Psoas muscle (tissue), 8 donors: ENCODE results near the gene OR1B1. TPM values are rescaled to one million over a fixed set of nuclear protein-coding genes. Genes with fewer than 3 reads are reported as not detected.

Experiments used
- ATAC-seq, 4 donors: fragments of 200-7000 bp; cut with Tn5 transposase; one replicate each; pipeline ENCODE4 v1.9.1; 2020; ENCODE audit warnings: moderate library complexity in 3 of 4, mild to moderate bottlenecking in 2 of 4
- DNase-seq, 2 donors: peaks; one replicate each; pipeline ENCODE4 v3.0.0-alpha.2; 2020
- H3K27ac ChIP-seq: fragments of 200-600 bp; one replicate; pipeline ENCODE4 v1.8.0; 2022
- H3K27me3 ChIP-seq, 3 donors: fragments of 200-600 bp in 1 of 3; one replicate each; pipeline versions ENCODE4 v1.6.1 to v1.8.0; 2013 to 2022; ENCODE audit warnings: low read length in 2 of 3, mild to moderate bottlenecking in 2 of 3, moderate library complexity in 1 of 3; ENCODE audit not compliant: insufficient read depth in 3 of 3
- H3K36me3 ChIP-seq, 2 donors: fragments of 200-600 bp in 1 of 2; one replicate each; pipeline versions ENCODE4 v1.6.1 to v1.8.0; 2013 to 2022; ENCODE audit warnings: low read depth in 1 of 2, mild to moderate bottlenecking in 1 of 2, moderate library complexity in 1 of 2; ENCODE audit not compliant: insufficient read depth in 1 of 2
- H3K4me1 ChIP-seq: fragments of 200-600 bp; one replicate; pipeline ENCODE4 v1.8.0; 2022
- H3K4me3 ChIP-seq: fragments of 200-600 bp; one replicate; pipeline ENCODE4 v1.8.0; 2022; ENCODE audit warnings: mild to moderate bottlenecking
- H3K9me3 ChIP-seq: fragments of 200-600 bp; one replicate; pipeline ENCODE4 v1.8.0; 2022
- CTCF ChIP-seq: fragments of 200-600 bp; IDR thresholded peaks from one replicate; pipeline ENCODE4 v1.8.0; 2022; ENCODE audit warnings: antibody characterized with exemption
- WGBS, 3 donors: extraction: QIAGEN DNeasy Blood & Tissue Kit; methylation state at CpG; one replicate each; pipeline versions ENCODE4 v1.1.6 to v1.1.7; 2013; 5-methylcytosine and 5-hydroxymethylcytosine counted together
- intact Hi-C, 2 donors: fragments of 100-400 bp; cut with DNase I; formaldehyde crosslinking; loops; one replicate each; pipeline versions ENCODE4 v1.11.0 to v1.14.2; 2022
- long read RNA-seq, 2 donors: library from polyadenylated mRNA; unstranded; transcript quantifications; one replicate each; pipeline ENCODE4 v2.0.0, GENCODE V29; 2021
- polyA plus RNA-seq, 3 donors: library from polyadenylated mRNA; stranded (reverse); fragments of 200-250 nt; gene quantifications; one replicate each; pipeline ENCODE4 v1.2.3, GENCODE V29; 2013
- total RNA-seq, 4 donors: library from RNA; stranded (reverse); fragmentation: NEBNext Ultra II Directional in 2 of 4; extraction: Animal tissue kit (Norgen Biotek cat#: 25700) in 2 of 4; gene quantifications; one replicate each; pipeline versions ENCODE4 v1.2.1 to v1.2.4, GENCODE V29; 2021 to 2023
- donor health status: healthy with polysubstance abuse.
- donor health status: DM: no; HTN: no; CAD: no; lungs with moderate emphysema.
- donor health status: Bipolar disorder and iron deficiency.
- donor health status: healthy.
- donor health status: DM: yes; HTN: yes; CAD: no.
- donor health status: DM: no; HTN: no; CAD: no.
- donor health status: DM: no; HTN: no; CAD: no.
- donor health status: DM: yes; HTN: yes; CAD: no.

Gene OR1B1
- total RNA-seq (not detected), polyA plus RNA-seq (not detected)
- long read RNA-seq, donor 1 = 0 reads
- long read RNA-seq, donor 2 = 0 reads

DNA sequence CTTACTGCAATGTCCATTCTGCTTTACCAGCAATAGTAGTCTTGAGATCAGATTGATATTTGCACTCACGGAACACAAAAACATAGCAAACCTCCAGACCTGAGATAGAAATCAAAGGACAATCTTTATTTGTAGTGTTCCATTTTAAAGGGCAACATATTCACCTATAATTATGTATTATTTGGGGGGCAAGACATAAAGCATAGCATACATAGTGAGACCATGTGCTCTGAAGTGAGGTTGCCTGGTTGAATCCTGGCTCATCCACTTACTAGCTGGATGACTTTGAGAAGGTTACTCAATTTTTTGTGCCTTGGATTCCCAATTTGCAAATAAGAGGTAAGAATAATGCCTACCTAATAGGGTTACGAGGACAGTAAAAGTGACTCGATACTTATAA is at the start of gene OR1B1:
TSS of gene OR1B1 (minus strand) at position 101 of the 400 bp plus-strand sequence.
- Histone ChIP-seq H3K27me3 (no peaks in the 10 kb centered on the region), H3K4me3 (no peak within 1 kb of the TSS), H3K27ac (no peak within 1 kb of the TSS), H3K36me3 (no peaks in the 10 kb centered on the region), H3K9me3 (no peaks in the 10 kb centered on the region), H3K4me1 (no peaks in the 10 kb centered on the region)
- ATAC-seq (no peak), DNase-seq (no peak)
- intact Hi-C loops = no loop called here
- TF ChIP-seq CTCF = no peak
- 87 to 97% (median 94%) methylated on average over 3 of the region's 3 CpGs for WGBS, 3 donors

DNA sequence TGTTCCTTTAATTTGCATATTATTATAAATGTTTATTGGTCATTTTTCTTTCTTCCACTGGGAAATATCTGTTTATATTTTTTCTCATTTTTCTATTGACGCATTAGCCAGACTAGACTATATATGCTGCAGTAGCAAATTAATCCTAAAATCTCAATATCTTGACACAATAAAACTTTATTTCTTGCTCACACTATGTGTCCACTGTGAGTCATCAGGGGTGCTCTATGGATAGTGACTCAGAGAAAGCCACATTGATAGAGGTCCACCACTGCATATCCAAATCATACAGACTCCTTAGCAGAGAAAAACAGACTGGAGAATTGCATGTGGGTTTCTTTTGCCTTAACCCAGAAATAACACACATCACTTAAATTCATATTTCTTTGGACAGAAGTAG is 38.3 kb upstream of the OR1B1 start:
- 94 to 98% (median 95%) methylated on average over 1 of the region's 1 CpG for WGBS, 3 donors
- intact Hi-C loops = no loop called here
- no peak overlapping the region for H3K27ac ChIP-seq
- no peak for TF ChIP-seq CTCF
- ATAC-seq = no peak
- no peak overlapping the region for H3K4me3 ChIP-seq
- no peaks in the 10 kb centered on the region for H3K36me3 ChIP-seq
- DNase-seq = no peak
- H3K4me1 ChIP-seq = no peaks in the 10 kb centered on the region
- no peaks in the 10 kb centered on the region for H3K27me3 ChIP-seq
- no peaks in the 10 kb centered on the region for H3K9me3 ChIP-seq

DNA sequence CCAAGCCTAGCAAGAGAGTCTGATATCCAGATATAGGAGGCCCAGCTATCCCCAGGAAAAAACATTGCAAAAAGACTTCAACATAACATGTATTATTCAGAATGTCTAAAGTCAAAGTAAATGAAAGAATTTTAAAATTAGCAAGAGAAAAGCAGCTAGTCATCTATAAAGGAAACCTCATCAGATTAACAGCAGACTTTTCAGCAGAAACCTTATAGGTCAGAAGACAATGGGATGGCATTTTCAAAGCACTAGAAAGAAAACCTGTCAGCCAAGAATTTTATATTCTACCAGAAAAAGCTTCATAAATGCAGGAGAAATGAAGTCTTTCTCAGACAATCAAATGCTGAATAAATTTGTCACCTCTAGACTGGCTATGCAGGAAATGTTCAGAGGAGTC is 27.4 kb upstream of the OR1B1 start:
- DNase-seq (no peak), ATAC-seq (no peak)
- no peaks in the 10 kb centered on the region for H3K9me3 ChIP-seq
- TF ChIP-seq CTCF = no peak
- no peaks in the 10 kb centered on the region for H3K4me1 ChIP-seq
- no peaks in the 10 kb centered on the region for H3K27me3 ChIP-seq
- intact Hi-C loops = no loop called here
- no peak overlapping the region for H3K4me3 ChIP-seq
- H3K27ac ChIP-seq = no peak overlapping the region
- no peaks in the 10 kb centered on the region for H3K36me3 ChIP-seq

DNA sequence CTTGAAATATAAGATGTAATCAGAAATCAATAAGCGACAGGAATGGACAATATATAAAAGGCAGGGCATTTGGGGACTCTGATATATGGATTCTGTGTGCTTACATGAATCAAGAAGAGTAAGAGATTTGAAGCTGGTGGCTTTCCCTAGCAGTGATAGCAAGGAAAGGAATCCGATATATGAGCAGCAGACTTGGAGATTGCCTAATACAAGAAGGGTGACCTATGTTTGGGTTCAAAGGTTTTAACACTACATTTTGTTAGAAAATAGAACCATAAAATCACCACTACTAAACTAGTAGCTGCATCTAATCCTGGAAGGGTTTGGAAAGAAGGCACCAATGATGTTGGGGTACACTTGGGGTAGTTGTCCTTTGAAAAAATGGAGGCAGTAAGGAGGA is 15.1 kb upstream of the OR1B1 start:
- Histone ChIP-seq H3K9me3 (peaks cover 9% of the 10 kb centered on the region), H3K4me1 (no peaks in the 10 kb centered on the region), H3K27me3 (no peaks in the 10 kb centered on the region), H3K4me3 (no peak overlapping the region), H3K27ac (no peak overlapping the region), H3K36me3 (no peaks in the 10 kb centered on the region)
- intact Hi-C loops = no loop called here
- DNase-seq (no peak), ATAC-seq (no peak)
- TF ChIP-seq CTCF = no peak
- WGBS, 3 donors = 37 to 91% (median 80%) methylated on average over 2 of the region's 2 CpGs

DNA sequence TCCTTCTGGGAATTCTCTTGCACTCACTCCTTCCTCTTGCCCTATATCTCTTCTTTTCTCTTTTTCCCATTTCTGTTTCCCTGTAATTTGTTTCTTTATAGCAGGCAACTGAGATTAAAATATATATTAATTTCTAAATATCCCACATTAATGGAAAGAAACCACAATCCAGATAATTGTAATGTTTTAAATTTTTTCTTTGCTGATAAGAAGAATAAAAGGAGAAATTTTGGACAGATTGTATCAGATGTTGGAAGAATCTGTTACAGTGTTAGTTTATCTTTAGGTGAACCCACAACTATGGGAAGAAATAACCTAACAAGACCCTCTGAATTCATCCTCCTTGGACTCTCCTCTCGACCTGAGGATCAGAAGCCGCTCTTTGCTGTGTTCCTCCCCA is 4.0 kb upstream of the OR1B1 start, which contains the start of gene OR1L1:
TSS of gene OR1L1 (plus strand) at position 301 of the 400 bp plus-strand sequence. CDS start at position 301, 0 bp downstream.
- no peak within 1 kb of the TSS for H3K4me3 ChIP-seq
- no peak for TF ChIP-seq CTCF
- no peaks in the 10 kb centered on the region for H3K27me3 ChIP-seq
- no peak for ATAC-seq
- no peak within 1 kb of the TSS for H3K27ac ChIP-seq
- 48 to 81% (median 67%) methylated on average over 2 of the region's 2 CpGs for WGBS, 3 donors
- DNase-seq = no peak
- no peaks in the 10 kb centered on the region for H3K9me3 ChIP-seq
- intact Hi-C loops = no loop called here
- H3K4me1 ChIP-seq = no peaks in the 10 kb centered on the region
- no peaks in the 10 kb centered on the region for H3K36me3 ChIP-seq
